CD8-positive, alpha-beta memory T cell (primary cell): ENCODE data around the gene PHETA1. TPM values are rescaled to one million over a fixed set of nuclear protein-coding genes. Genes with fewer than 3 reads are reported as not detected.

Experiments used
- CTCF ChIA-PET: fragments of 350-600 bp; sonication (Branson Sonifier 250); formaldehyde crosslinking; loops from one replicate; lab custom pipeline; 2021; ENCODE audit warnings: antibody characterized with exemption; lab: Charles Lee
- POLR2A ChIA-PET: fragments of 350-600 bp; sonication (Branson Sonifier 250); formaldehyde crosslinking; loops from one replicate; lab custom pipeline; 2021; ENCODE audit warnings: antibody characterized with exemption; lab: Charles Lee
- DNase-seq, 5 donors: peaks; one replicate each; pipeline versions ENCODE4 v3.0.0 to v3.0.0-alpha.2; 2020 to 2022; ENCODE audit warnings: mixed read lengths in 1 of 5
- H3K27ac ChIP-seq: one replicate; pipeline ENCODE4 v1.7.0; 2013; ENCODE audit warnings: low read depth, mild to moderate bottlenecking, low read length, moderate library complexity
- H3K27me3 ChIP-seq: 2 replicates; pipeline ENCODE4 v1.7.0; 2013; ENCODE audit warnings: low read length, mild to moderate bottlenecking; ENCODE audit not compliant: insufficient read depth, poor library complexity, severe bottlenecking
- H3K36me3 ChIP-seq: 2 replicates; pipeline ENCODE4 v1.7.0; 2013; ENCODE audit warnings: mild to moderate bottlenecking, low read length, moderate library complexity; ENCODE audit not compliant: insufficient read depth
- H3K4me1 ChIP-seq: 2 replicates; pipeline ENCODE4 v1.7.0; 2013; ENCODE audit warnings: mild to moderate bottlenecking, low read length, moderate library complexity; ENCODE audit not compliant: insufficient read depth
- H3K4me3 ChIP-seq: 2 replicates; pipeline ENCODE4 v1.7.0; 2013; ENCODE audit warnings: mild to moderate bottlenecking, low read length
- H3K9me3 ChIP-seq: 2 replicates; pipeline ENCODE4 v1.7.0; 2013; ENCODE audit warnings: mild to moderate bottlenecking, low read length
- H3K27ac Mint-ChIP-seq, 8 donors: one replicate each; pipeline ENCODE4 v1.8.0; 2020 to 2021; ENCODE audit warnings: mixed read lengths in 8 of 8, mild to moderate bottlenecking in 6 of 8, inconsistent platforms in 3 of 8, moderate library complexity in 3 of 8
- H3K27me3 Mint-ChIP-seq, 2 donors: one replicate each; pipeline ENCODE4 v1.8.0; 2020 to 2021; ENCODE audit warnings: mixed read lengths in 2 of 2, mild to moderate bottlenecking in 1 of 2, moderate library complexity in 1 of 2
- H3K36me3 Mint-ChIP-seq, 3 donors: one replicate each; pipeline ENCODE4 v1.8.0; 2020 to 2021; ENCODE audit warnings: mixed read lengths in 3 of 3, inconsistent platforms in 1 of 3, mild to moderate bottlenecking in 1 of 3
- H3K4me1 Mint-ChIP-seq, 3 donors: one replicate each; pipeline ENCODE4 v1.8.0; 2020 to 2021; ENCODE audit warnings: mixed read lengths in 3 of 3, inconsistent platforms in 1 of 3, mild to moderate bottlenecking in 1 of 3
- H3K4me3 Mint-ChIP-seq, 7 donors: one replicate each; pipeline ENCODE4 v1.8.0; 2020 to 2021; ENCODE audit warnings: mixed read lengths in 7 of 7, mild to moderate bottlenecking in 6 of 7, moderate library complexity in 4 of 7, inconsistent platforms in 2 of 7
- H3K9me3 Mint-ChIP-seq, 5 donors: one replicate each; pipeline ENCODE4 v1.8.0; 2020 to 2022; ENCODE audit warnings: mixed read lengths in 5 of 5, mild to moderate bottlenecking in 3 of 5, moderate library complexity in 2 of 5, inconsistent platforms in 1 of 5
- polyA plus RNA-seq: library from polyadenylated mRNA; unstranded; fragments of 300-500 nt; fragmentation: Illumina TruSeq; gene quantifications from one replicate; pipeline ENCODE4 v1.2.3, GENCODE V29; 2021
- total RNA-seq, 2 experiments: library from RNA; stranded (reverse); gene quantifications; one replicate each; pipeline ENCODE4 v1.2.3, GENCODE V29; 2021

Gene PHETA1
- total and polyA plus RNA-seq, 3 experiments from 2014 or later, result 1.8 to 3.9 (median 3.8) TPM

GRCh38 chr12:111312016-111312415 lies 56.9 kb downstream of the PHETA1 start:
- H3K4me1 Mint-ChIP-seq, result peaks cover 4 to 6% (median 6%) of the 10 kb centered on the region in 3 donors
- H3K36me3 Mint-ChIP-seq, result no peaks in the 10 kb centered on the region
- H3K27me3 Mint-ChIP-seq, result peaks cover 7 to 26% of the 10 kb centered on the region in 2 donors
- H3K27ac Mint-ChIP-seq, result no peak overlapping the region
- Histone ChIP-seq H3K27me3 (no peaks in the 10 kb centered on the region), H3K4me1 (peaks cover 4% of the 10 kb centered on the region), H3K4me3 (no peak overlapping the region), H3K36me3 (no peaks in the 10 kb centered on the region), H3K27ac (no peak overlapping the region), H3K9me3 (no peaks in the 10 kb centered on the region)
- no peak for DNase-seq
- CTCF ChIA-PET, result interaction anchor here (0.8 to 2.1 kb wide), 2 partner anchors 12 to 375 kb away, joined by 3 to 7 read pairs; no protein-coding TSS in a partner anchor
- POLR2A ChIA-PET, result no interaction called here
- peaks cover 0 to 4% (median 2%) of the 10 kb centered on the region in 5 donors for H3K9me3 Mint-ChIP-seq
- no peak overlapping the region for H3K4me3 Mint-ChIP-seq

DNA sequence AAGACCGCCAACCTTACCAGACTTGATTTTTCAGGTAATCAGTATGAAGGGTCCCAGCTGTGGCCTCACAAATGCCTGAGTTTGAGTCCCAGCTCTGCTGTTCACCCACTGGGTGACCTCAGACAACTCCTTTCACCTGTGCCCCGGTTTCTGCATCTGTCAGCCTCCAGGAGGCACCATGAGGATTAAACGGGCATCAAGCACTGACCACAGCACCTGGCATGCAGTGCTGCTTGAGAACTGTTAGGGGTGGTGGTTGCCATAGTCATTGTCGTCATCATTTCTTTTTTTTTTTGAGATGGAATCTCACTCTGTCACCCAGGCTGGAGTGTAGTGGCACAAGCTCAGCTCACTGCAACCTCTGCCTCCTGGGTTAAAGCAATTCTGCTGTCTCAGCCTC lies 57.9 kb downstream of the PHETA1 start:
- no peak overlapping the region for H3K27ac Mint-ChIP-seq
- H3K36me3 Mint-ChIP-seq, result no peaks in the 10 kb centered on the region
- H3K27me3 Mint-ChIP-seq, result peaks cover 7 to 20% of the 10 kb centered on the region in 2 donors
- peaks cover 4% of the 10 kb centered on the region for H3K4me1 ChIP-seq
- no peaks in the 10 kb centered on the region for H3K27me3 ChIP-seq
- no peak overlapping the region for H3K4me3 Mint-ChIP-seq
- no peak overlapping the region for H3K27ac ChIP-seq
- H3K4me3 ChIP-seq, result no peak overlapping the region
- ChIA-PET POLR2A (no interaction called here), CTCF (no interaction called here)
- DNase-seq, result no peak
- peaks cover 4 to 6% (median 6%) of the 10 kb centered on the region in 3 donors for H3K4me1 Mint-ChIP-seq
- H3K36me3 ChIP-seq, result no peaks in the 10 kb centered on the region
- H3K9me3 Mint-ChIP-seq, result peaks cover 0 to 8% (median 5%) of the 10 kb centered on the region in 5 donors
- H3K9me3 ChIP-seq, result no peaks in the 10 kb centered on the region

Other genes starting within 250 kb of the PHETA1 start
- 10 to 100 TPM; 46.8 to 48.9 TPM for gene SH2B3, start 36.8 kb upstream of the PHETA1 start, total RNA-seq
- 11.1 TPM for gene SH2B3, start 36.8 kb upstream of the PHETA1 start, polyA plus RNA-seq
- 10 to 100 TPM; 39.9 to 44.9 TPM for gene ATXN2, start 230.2 kb upstream of the PHETA1 start, total RNA-seq
- 27.7 TPM for gene ATXN2, start 230.2 kb upstream of the PHETA1 start, polyA plus RNA-seq